Measurements from ENCODE around the gene PYGB.
A peak's percentile ranks its signal among the peaks of the same experiment; 100 is the strongest.

The PYGB gene

GRCh38 chr20:25324412-25324811 lies 76.5 kb downstream of the PYGB start:
- H3K9me3 ChIP-seq (replicated peaks in 1 of 2; ENCODE audit: control insufficient read depth in 2 of 2, insufficient read depth in 1 of 2, low read depth in 1 of 2, low read length in 2 of 2): peaks cover 2 to 8% of the 10 kb centered on the region in 2 donors
- H3K4me1 ChIP-seq (ENCODE audit: control insufficient read depth in 2 of 2, insufficient read depth in 1 of 2, low read depth in 1 of 2, low read length in 2 of 2): no peaks in the 10 kb centered on the region
- H3K27me3 ChIP-seq (ENCODE audit: control insufficient read depth in 3 of 3, insufficient read depth in 3 of 3, low read depth in 1 of 3, low read length in 3 of 3): peaks cover 0 to 2% (median 0%) of the 10 kb centered on the region in 3 experiments
- no peak for DNase-seq (ENCODE audit: low spot score)
- no peak overlapping the region for H2BK15ac ChIP-seq (ENCODE audit: low read length)
- peaks cover 10% of the 10 kb centered on the region for H3K79me1 ChIP-seq (ENCODE audit: low read depth, low read length)
- H2BK12ac ChIP-seq (ENCODE audit: low read length): no peak overlapping the region
- H3K4me2 ChIP-seq (ENCODE audit: insufficient read depth, low read length, poor library complexity, severe bottlenecking): no peak overlapping the region
- no peak overlapping the region for H3K18ac ChIP-seq (ENCODE audit: low read length)
- no CpG with 5 or more reads among the region's 5 CpGs for WGBS, 2 donors (ENCODE audit: extremely low coverage in 2 of 2, insufficient read length in 2 of 2, insufficient replicate concordance in 1 of 2)
- no peak overlapping the region for H3K27ac ChIP-seq (replicated peaks; ENCODE audit: low read length)
- H4K8ac ChIP-seq (ENCODE audit: low read depth, low read length): peak overlapping the region; percentile 55
- H2AK5ac ChIP-seq (ENCODE audit: low read depth, low read length): no peak overlapping the region
- H3K36me3 ChIP-seq (replicated peaks in 1 of 2; ENCODE audit: control insufficient read depth in 2 of 2, insufficient read depth in 2 of 2, low read length in 2 of 2): peaks cover 11 to 38% of the 10 kb centered on the region in 2 donors
- H3K4me3 ChIP-seq (ENCODE audit: low read length in 2 of 2): no peak overlapping the region
- no peak overlapping the region for H4K91ac ChIP-seq (ENCODE audit: low read depth, low read length, poor library complexity)
- H3K9ac ChIP-seq (ENCODE audit: low read depth, low read length, poor library complexity): peak overlapping the region; percentile 30
- no peak overlapping the region for H2BK120ac ChIP-seq (ENCODE audit: low read depth, low read length)
- H3K14ac ChIP-seq (ENCODE audit: low read length): no peak overlapping the region
- H3K4ac ChIP-seq (ENCODE audit: low read length): no peak overlapping the region
- no peak overlapping the region for H2AFZ ChIP-seq (ENCODE audit: low read length)
- H2BK5ac ChIP-seq (ENCODE audit: low read length): no peak overlapping the region
- H3K23ac ChIP-seq (ENCODE audit: low read depth, low read length, poor library complexity): no peak overlapping the region

GRCh38 chr20:25325073-25325472 lies 77.2 kb downstream of the PYGB start:
- Histone ChIP-seq H3K9me3 (replicated peaks in 1 of 2; ENCODE audit: control insufficient read depth in 2 of 2, insufficient read depth in 1 of 2, low read depth in 1 of 2, low read length in 2 of 2) (peaks cover 2 to 12% of the 10 kb centered on the region in 2 donors), H3K36me3 (replicated peaks in 1 of 2; ENCODE audit: control insufficient read depth in 2 of 2, insufficient read depth in 2 of 2, low read length in 2 of 2) (peaks cover 11 to 35% of the 10 kb centered on the region in 2 donors), H3K4me1 (ENCODE audit: control insufficient read depth in 2 of 2, insufficient read depth in 1 of 2, low read depth in 1 of 2, low read length in 2 of 2) (no peaks in the 10 kb centered on the region), H3K14ac (ENCODE audit: low read length) (no peak overlapping the region), H3K18ac (ENCODE audit: low read length) (no peak overlapping the region), H3K4me3 (ENCODE audit: low read length in 2 of 2) (no peak overlapping the region), H3K4me2 (ENCODE audit: insufficient read depth, low read length, poor library complexity, severe bottlenecking) (no peak overlapping the region), H3K27me3 (ENCODE audit: control insufficient read depth in 3 of 3, insufficient read depth in 3 of 3, low read depth in 1 of 3, low read length in 3 of 3) (peaks cover 0 to 2% (median 0%) of the 10 kb centered on the region in 3 experiments), H3K4ac (ENCODE audit: low read length) (no peak overlapping the region), H2BK5ac (ENCODE audit: low read length) (no peak overlapping the region), H4K8ac (ENCODE audit: low read depth, low read length) (no peak overlapping the region), H2BK120ac (ENCODE audit: low read depth, low read length) (no peak overlapping the region), H2BK12ac (ENCODE audit: low read length) (no peak overlapping the region), H4K91ac (ENCODE audit: low read depth, low read length, poor library complexity) (no peak overlapping the region), H3K23ac (ENCODE audit: low read depth, low read length, poor library complexity) (no peak overlapping the region), H3K79me1 (ENCODE audit: low read depth, low read length) (peaks cover 10% of the 10 kb centered on the region), H2AK5ac (ENCODE audit: low read depth, low read length) (no peak overlapping the region), H2AFZ (ENCODE audit: low read length) (no peak overlapping the region), H3K9ac (ENCODE audit: low read depth, low read length, poor library complexity) (no peak overlapping the region), H2BK15ac (ENCODE audit: low read length) (no peak overlapping the region), H3K27ac (replicated peaks; ENCODE audit: low read length) (no peak overlapping the region)
- no CpG with 5 or more reads among the region's 3 CpGs for WGBS, 2 donors (ENCODE audit: extremely low coverage in 2 of 2, insufficient read length in 2 of 2, insufficient replicate concordance in 1 of 2)
- DNase-seq (ENCODE audit: low spot score): no peak

GRCh38 chr20:25325997-25326396 lies 78.1 kb downstream of the PYGB start:
- Histone ChIP-seq H3K9me3 (replicated peaks in 1 of 2; ENCODE audit: control insufficient read depth in 2 of 2, insufficient read depth in 1 of 2, low read depth in 1 of 2, low read length in 2 of 2) (peaks cover 2 to 12% of the 10 kb centered on the region in 2 donors), H2BK120ac (ENCODE audit: low read depth, low read length) (no peak overlapping the region), H3K79me1 (ENCODE audit: low read depth, low read length) (peaks cover 10% of the 10 kb centered on the region), H4K91ac (ENCODE audit: low read depth, low read length, poor library complexity) (no peak overlapping the region), H3K9ac (ENCODE audit: low read depth, low read length, poor library complexity) (no peak overlapping the region), H3K27me3 (ENCODE audit: control insufficient read depth in 3 of 3, insufficient read depth in 3 of 3, low read depth in 1 of 3, low read length in 3 of 3) (peaks cover 0 to 2% (median 0%) of the 10 kb centered on the region in 3 experiments), H3K4ac (ENCODE audit: low read length) (no peak overlapping the region), H3K4me1 (ENCODE audit: control insufficient read depth in 2 of 2, insufficient read depth in 1 of 2, low read depth in 1 of 2, low read length in 2 of 2) (no peaks in the 10 kb centered on the region), H2BK5ac (ENCODE audit: low read length) (no peak overlapping the region), H2BK15ac (ENCODE audit: low read length) (no peak overlapping the region), H3K14ac (ENCODE audit: low read length) (no peak overlapping the region), H3K23ac (ENCODE audit: low read depth, low read length, poor library complexity) (no peak overlapping the region), H2AFZ (ENCODE audit: low read length) (no peak overlapping the region), H3K36me3 (replicated peaks in 1 of 2; ENCODE audit: control insufficient read depth in 2 of 2, insufficient read depth in 2 of 2, low read length in 2 of 2) (peaks cover 10 to 27% of the 10 kb centered on the region in 2 donors), H2AK5ac (ENCODE audit: low read depth, low read length) (no peak overlapping the region), H2BK12ac (ENCODE audit: low read length) (no peak overlapping the region), H4K8ac (ENCODE audit: low read depth, low read length) (no peak overlapping the region), H3K4me3 (ENCODE audit: low read length in 2 of 2) (no peak overlapping the region), H3K18ac (ENCODE audit: low read length) (no peak overlapping the region), H3K27ac (replicated peaks; ENCODE audit: low read length) (no peak overlapping the region), H3K4me2 (ENCODE audit: insufficient read depth, low read length, poor library complexity, severe bottlenecking) (no peak overlapping the region)
- no peak for DNase-seq (ENCODE audit: low spot score)
- no CpG with 5 or more reads among the region's 2 CpGs for WGBS, 2 donors (ENCODE audit: extremely low coverage in 2 of 2, insufficient read length in 2 of 2, insufficient replicate concordance in 1 of 2)

GRCh38 chr20:25327521-25328235 lies 79.8 kb downstream of the PYGB start:
- no peak overlapping the region for H3K27ac ChIP-seq (replicated peaks; ENCODE audit: low read length)
- H3K4ac ChIP-seq (ENCODE audit: low read length): no peak overlapping the region
- no peak overlapping the region for H2BK5ac ChIP-seq (ENCODE audit: low read length)
- no peak overlapping the region for H3K14ac ChIP-seq (ENCODE audit: low read length)
- H4K91ac ChIP-seq (ENCODE audit: low read depth, low read length, poor library complexity): no peak overlapping the region
- H3K4me2 ChIP-seq (ENCODE audit: insufficient read depth, low read length, poor library complexity, severe bottlenecking): no peak overlapping the region
- no peak overlapping the region for H2BK12ac ChIP-seq (ENCODE audit: low read length)
- H4K8ac ChIP-seq (ENCODE audit: low read depth, low read length): no peak overlapping the region
- no peak overlapping the region for H2BK15ac ChIP-seq (ENCODE audit: low read length)
- H3K23ac ChIP-seq (ENCODE audit: low read depth, low read length, poor library complexity): no peak overlapping the region
- H3K36me3 ChIP-seq (replicated peaks in 1 of 2; ENCODE audit: control insufficient read depth in 2 of 2, insufficient read depth in 2 of 2, low read length in 2 of 2): peaks cover 4 to 16% of the 10 kb centered on the region in 2 donors
- no peak overlapping the region for H3K18ac ChIP-seq (ENCODE audit: low read length)
- no peak overlapping the region for H2AFZ ChIP-seq (ENCODE audit: low read length)
- H3K4me3 ChIP-seq (ENCODE audit: low read length in 2 of 2): no peak overlapping the region
- H3K79me1 ChIP-seq (ENCODE audit: low read depth, low read length): peaks cover 10% of the 10 kb centered on the region
- WGBS, 2 donors (ENCODE audit: extremely low coverage in 2 of 2, insufficient read length in 2 of 2, insufficient replicate concordance in 1 of 2): no CpG with 5 or more reads among the region's 7 CpGs
- no peak overlapping the region for H2BK120ac ChIP-seq (ENCODE audit: low read depth, low read length)
- DNase-seq (ENCODE audit: low spot score): no peak
- peaks cover 2 to 12% of the 10 kb centered on the region in 2 donors for H3K9me3 ChIP-seq (replicated peaks in 1 of 2; ENCODE audit: control insufficient read depth in 2 of 2, insufficient read depth in 1 of 2, low read depth in 1 of 2, low read length in 2 of 2)
- H3K4me1 ChIP-seq (ENCODE audit: control insufficient read depth in 2 of 2, insufficient read depth in 1 of 2, low read depth in 1 of 2, low read length in 2 of 2): no peaks in the 10 kb centered on the region
- no peak overlapping the region for H2AK5ac ChIP-seq (ENCODE audit: low read depth, low read length)
- no peak overlapping the region for H3K9ac ChIP-seq (ENCODE audit: low read depth, low read length, poor library complexity)
- peaks cover 0 to 2% (median 0%) of the 10 kb centered on the region in 3 experiments for H3K27me3 ChIP-seq (ENCODE audit: control insufficient read depth in 3 of 3, insufficient read depth in 3 of 3, low read depth in 1 of 3, low read length in 3 of 3)

Data from neuronal stem cell (in vitro differentiated cells).